Panc1 (cell line): Measurements from ENCODE around the gene UBE2L5.

Experiments
- CTCF ChIP-seq: fragments of 450-650 bp; IDR thresholded peaks from 2 replicates; pipeline ENCODE4 v1.5.1; 2017; ENCODE audit warnings: mild to moderate bottlenecking
- SIN3A ChIP-seq: IDR thresholded peaks from 2 replicates; pipeline ENCODE4 v1.6.1; 2012; ENCODE audit warnings: low read depth, mild to moderate bottlenecking, low read length, moderate library complexity, borderline replicate concordance; ENCODE audit not compliant: insufficient read depth

- no peak for TF ChIP-seq CTCF
- no peak for TF ChIP-seq SIN3A
Observed at GRCh38 chr13:30406779-30407416, 15.4 kb upstream of the UBE2L5 start.
